ENCODE measurements around the gene SLC38A2. TPM values are rescaled to one million over a fixed set of nuclear protein-coding genes. Genes with fewer than 3 reads are reported as not detected.

SLC38A2 gene
- total RNA-seq (2022; extraction: Qiagen RNA extraction; ENCODE audit: low read depth), result 71.1 to 187 TPM (median 139 TPM) in 5 replicates

DNA sequence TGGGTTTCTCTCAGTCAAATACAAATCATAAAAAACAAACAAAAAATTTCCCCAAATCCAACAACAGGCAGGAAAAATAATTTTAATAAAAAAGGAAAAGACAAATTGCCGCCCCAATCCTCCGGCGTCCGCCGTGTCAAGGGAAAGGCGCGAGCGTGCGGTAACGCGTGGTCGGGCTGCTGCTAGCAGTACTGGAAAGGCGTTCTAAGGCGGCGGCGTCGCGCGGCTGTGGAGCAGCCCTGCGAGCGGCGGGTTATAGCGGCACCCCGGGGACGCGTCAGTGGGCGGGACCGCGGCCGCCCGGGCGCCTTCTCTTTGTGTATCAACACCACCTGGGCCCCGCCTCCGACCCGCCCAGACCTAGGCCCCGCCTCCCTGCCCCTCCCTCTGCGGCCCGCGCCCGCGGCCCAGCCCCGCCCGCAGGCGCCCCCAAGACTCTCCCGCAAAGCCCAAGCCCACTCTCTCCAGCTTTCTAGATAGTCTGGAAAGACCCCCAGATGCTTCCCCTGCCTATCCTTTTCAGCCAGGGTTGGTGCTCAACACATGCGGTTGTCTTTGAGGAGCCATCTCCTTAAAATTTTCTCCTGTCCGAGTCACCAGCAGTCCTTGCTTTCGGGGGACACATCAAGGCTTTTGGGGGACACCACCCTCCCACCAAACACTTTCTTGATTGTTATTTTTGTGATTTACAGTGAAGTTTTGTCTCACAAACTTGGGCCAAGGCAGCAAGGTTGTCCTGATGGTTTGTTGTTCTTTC is at the start of gene SLC38A2:
Gene SLC38A2 (minus strand): TSS at position 230 of the 757 bp plus-strand sequence. CDS start 1,480 bp downstream, outside the sequence.

Other genes with a start within 250 kb of the SLC38A2 start
- gene SLC38A1, start 103.7 kb downstream of the SLC38A2 start, total RNA-seq (2022; extraction: Qiagen RNA extraction; ENCODE audit: low read depth), result 48.2 to 94.4 TPM (median 81.5 TPM) in 5 replicates